Cardiac fibroblast (primary cell): ENCODE results near the gene RPL27A.

Experiments used
- DNase-seq, 2 donors: peaks; one replicate each; pipeline versions ENCODE4 v3.0.0 to v3.0.0-alpha.2; 2010; ENCODE audit warnings: low read depth in 2 of 2
- H3K4me3 ChIP-seq, 2 donors: replicated peaks in 1 of 2; 1 replicate in 1 of 2; 2 replicates in 1 of 2; pipeline ENCODE4 v1.5.1; 2011; ENCODE audit warnings: low read depth in 2 of 2, low read length in 2 of 2, mild to moderate bottlenecking in 2 of 2, moderate library complexity in 1 of 2
- TF ChIP-seq, protein P1 (sequence below): IDR thresholded peaks from one replicate; pipeline ENCODE4 v1.5.1; 2011; ENCODE audit warnings: low read depth, mild to moderate bottlenecking, low read length, inconsistent platforms

The RPL27A gene

DNA sequence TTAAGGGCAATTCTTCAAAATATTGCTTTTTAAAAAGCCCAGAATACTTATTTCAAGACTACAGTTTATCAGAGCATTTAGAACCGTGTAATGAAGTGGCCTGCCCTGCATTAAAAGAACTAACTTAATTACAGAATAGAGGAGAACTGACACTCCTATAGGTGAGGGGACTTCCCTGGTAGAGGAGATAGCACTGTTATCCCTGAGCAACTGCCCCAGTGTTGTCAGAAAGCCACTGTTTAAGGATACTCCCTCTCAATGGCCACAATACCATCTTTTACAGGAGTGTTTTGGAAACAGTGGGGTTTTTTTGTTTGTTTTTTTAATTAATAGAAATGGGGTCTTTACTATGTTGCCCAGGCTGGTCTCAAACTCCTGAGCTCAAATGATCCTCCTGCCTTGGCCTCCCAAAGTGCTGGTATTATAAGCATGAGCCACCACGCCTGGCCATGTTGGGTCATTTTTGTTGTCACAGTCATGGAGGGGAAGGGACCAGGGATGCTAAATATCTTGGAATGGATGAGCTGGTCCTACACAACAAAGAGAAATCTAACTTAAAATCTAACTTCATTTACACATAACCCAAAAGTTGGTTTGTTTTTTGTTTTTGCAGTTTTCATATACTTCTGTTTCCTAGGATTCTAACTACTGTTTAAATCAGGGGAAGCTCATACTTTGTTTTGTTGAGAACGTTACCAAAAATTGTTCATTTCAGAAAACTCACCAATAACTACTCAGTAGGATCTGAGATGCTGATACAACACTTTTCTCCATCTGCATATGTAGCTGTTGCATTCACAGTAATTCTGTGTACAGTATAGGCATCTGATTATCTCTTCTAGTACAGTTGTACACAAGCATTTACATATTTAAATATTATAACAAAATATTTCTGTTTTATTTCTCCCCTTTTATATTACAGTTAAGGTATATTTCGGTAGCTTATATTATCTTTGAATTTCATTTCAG is 8.1 kb downstream of the RPL27A start:
- TF ChIP-seq, protein P1, sequence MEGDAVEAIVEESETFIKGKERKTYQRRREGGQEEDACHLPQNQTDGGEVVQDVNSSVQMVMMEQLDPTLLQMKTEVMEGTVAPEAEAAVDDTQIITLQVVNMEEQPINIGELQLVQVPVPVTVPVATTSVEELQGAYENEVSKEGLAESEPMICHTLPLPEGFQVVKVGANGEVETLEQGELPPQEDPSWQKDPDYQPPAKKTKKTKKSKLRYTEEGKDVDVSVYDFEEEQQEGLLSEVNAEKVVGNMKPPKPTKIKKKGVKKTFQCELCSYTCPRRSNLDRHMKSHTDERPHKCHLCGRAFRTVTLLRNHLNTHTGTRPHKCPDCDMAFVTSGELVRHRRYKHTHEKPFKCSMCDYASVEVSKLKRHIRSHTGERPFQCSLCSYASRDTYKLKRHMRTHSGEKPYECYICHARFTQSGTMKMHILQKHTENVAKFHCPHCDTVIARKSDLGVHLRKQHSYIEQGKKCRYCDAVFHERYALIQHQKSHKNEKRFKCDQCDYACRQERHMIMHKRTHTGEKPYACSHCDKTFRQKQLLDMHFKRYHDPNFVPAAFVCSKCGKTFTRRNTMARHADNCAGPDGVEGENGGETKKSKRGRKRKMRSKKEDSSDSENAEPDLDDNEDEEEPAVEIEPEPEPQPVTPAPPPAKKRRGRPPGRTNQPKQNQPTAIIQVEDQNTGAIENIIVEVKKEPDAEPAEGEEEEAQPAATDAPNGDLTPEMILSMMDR, result no peak
- no peak for DNase-seq
- no peak overlapping the region for H3K4me3 ChIP-seq

DNA sequence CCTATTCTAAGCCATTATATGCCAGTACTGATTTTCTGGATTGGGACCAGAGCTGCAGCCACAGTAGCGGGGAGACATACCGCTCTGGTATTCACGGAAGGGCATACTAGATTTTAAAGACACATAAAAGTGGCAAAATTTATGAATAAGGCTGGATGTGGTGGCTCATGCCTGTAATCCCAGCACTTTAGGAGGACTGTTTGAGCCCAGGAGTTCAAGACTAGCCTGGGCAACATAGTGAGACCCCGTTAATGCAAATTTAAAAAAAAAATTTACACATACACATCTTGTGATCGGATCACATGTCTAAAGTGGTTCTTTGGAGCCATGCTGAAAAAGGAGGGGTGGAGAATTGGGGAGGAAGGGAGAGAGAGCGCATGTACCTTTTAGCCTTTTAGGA is 9.0 kb downstream of the RPL27A start:
- no peak for DNase-seq
- TF ChIP-seq, protein P1, result no peak

DNA sequence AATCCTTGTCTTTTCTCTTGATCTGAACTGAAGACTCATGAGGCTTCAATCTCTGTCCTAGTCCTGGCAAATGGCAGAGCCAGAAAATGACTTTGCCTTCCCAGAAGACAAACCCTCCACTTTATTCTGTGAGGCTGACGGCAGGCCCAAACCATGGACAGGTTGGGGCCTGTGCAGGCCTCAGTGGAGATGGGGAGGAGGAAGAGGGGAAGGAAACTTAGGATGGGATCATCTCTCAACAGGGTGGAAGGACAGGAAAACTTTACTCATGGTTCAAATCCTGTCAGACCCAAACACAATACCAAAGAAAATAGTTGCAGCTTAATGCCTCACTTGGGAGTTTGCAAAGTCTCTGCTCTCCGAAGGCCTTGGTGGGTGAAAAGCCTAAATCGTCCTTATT is 9.8 kb downstream of the RPL27A start:
- TF ChIP-seq, protein P1, result no peak
- no peak overlapping the region for H3K4me3 ChIP-seq
- DNase-seq, result no peak

More for the DNA sequence above, 9.0 kb downstream of the RPL27A start:
- no peak overlapping the region for H3K4me3 ChIP-seq

DNA sequence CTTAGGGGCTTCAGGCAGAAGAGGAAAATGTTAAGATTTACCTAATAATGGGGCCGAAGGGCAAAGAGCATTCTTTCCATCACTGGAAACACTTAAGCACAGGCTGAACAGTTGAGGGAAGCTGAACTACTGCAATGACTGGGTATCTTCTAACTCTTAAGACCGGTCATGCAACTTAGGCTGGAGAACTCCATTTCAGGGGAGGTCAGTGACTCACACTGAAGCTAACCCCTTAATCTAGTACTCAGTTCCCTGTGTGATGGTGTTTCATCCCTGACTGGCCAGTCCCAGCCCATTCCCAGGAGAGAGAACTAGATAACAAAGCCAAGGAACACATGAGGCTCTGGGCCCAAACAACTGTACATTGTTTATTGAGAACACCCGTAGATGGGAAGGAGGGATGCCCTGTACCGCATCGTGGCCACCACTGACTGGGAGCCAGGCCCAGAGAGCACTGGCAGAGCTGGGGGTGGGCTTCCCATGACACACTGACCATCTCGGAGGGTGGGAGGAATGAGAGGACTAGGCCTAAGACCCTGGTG is 10.5 kb downstream of the RPL27A start:
- TF ChIP-seq, protein P1, result no peak
- H3K4me3 ChIP-seq, result no peak overlapping the region
- DNase-seq, result peak; percentile 39 to 77

DNA sequence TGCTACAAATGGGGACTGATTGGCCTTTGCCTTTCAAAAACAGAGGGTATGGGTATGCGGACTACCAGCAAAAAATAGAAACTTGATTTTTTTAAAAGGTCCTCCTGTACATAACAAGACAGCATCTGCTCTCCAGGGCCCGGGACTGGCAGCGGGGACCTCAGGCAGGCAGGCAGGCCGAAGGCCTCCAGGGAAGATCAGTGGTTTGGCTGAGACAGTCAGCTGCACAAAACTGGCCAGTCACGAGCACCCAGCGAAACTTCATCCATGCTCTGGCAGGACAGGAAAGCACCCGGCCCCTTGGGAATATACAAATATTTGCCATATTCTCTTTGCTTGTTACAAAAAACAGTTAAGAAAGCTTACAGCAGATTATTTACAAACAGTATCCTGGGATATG is 11.0 kb downstream of the RPL27A start:
- peak in 1 of 2 donors; percentile 83 for DNase-seq
- TF ChIP-seq, protein P1, result no peak
- H3K4me3 ChIP-seq, result no peak overlapping the region

DNA sequence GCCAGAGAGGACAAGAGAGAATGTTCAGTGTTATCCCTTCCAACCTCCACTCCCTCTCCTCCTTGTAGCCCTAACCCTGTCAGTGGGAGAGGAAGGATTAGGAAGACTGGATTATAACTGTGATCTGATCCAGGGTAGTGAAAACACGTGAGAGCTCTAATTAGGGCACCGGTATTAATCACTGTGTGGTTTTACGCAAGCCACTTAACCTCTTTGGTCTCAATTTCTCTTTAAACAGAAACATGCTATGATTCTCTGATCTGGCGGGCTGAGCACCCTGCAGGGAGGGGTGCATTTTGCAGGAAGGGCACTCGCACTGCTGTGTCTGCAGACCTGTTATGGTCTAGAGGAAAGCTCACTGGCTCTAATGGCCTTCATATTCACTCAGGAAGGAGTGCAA is 11.5 kb downstream of the RPL27A start:
- no peak for DNase-seq
- TF ChIP-seq, protein P1, result no peak

More for the DNA sequence above, 11.5 kb downstream of the RPL27A start:
- no peak overlapping the region for H3K4me3 ChIP-seq
